Fibroblast of villous mesenchyme (primary cell): ENCODE results near the gene OPHN1. TPM values are rescaled to one million over a fixed set of nuclear protein-coding genes. Genes with fewer than 3 reads are reported as not detected.
"Not testable (repeated sequence)": the region's sequence is repeated elsewhere in the genome, so short reads cannot be mapped to it uniquely, and the experiment has no call there.

Source experiments
- DNase-seq: peaks from one replicate; pipeline ENCODE4 v3.0.0-alpha.2; 2010; ENCODE audit warnings: low read depth
- H3K4me3 ChIP-seq: 2 replicates; pipeline ENCODE4 v1.5.1; 2011; ENCODE audit warnings: low read depth, mild to moderate bottlenecking, low read length
- total RNA-seq: library from RNA; depleted of rRNA; stranded (reverse); fragments of >200 nt; gene quantifications from 2 replicates; pipeline ENCODE4 v1.2.3, GENCODE V29; 2012
- TF ChIP-seq, protein P1 (sequence below): IDR thresholded peaks from 2 replicates; pipeline ENCODE4 v1.5.1; 2012; ENCODE audit warnings: low read depth, mild to moderate bottlenecking, low read length; ENCODE audit not compliant: insufficient read depth

OPHN1 gene
- total RNA-seq, 1 donor = 13.0 TPM

DNA sequence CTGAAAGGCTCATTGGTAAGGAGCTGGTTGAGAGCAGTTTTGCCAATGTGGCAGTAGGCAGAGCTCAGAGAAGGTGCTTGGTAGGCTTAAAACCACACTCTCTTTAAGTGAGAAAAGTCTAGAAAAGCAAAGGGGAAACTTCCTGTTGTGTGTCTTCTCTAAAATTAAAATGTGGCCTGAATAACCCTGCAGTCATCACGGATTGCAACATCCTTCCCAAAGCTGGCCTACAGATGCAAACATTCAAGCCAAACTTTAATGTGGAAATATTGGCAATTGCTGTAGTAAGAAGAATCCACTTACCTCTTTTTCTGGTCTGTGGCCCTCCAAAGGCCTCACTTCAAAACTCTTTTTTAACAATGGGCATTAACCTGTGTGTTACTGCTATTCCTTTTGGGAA lies 348.5 kb downstream of the OPHN1 start:
- TF ChIP-seq, protein P1, sequence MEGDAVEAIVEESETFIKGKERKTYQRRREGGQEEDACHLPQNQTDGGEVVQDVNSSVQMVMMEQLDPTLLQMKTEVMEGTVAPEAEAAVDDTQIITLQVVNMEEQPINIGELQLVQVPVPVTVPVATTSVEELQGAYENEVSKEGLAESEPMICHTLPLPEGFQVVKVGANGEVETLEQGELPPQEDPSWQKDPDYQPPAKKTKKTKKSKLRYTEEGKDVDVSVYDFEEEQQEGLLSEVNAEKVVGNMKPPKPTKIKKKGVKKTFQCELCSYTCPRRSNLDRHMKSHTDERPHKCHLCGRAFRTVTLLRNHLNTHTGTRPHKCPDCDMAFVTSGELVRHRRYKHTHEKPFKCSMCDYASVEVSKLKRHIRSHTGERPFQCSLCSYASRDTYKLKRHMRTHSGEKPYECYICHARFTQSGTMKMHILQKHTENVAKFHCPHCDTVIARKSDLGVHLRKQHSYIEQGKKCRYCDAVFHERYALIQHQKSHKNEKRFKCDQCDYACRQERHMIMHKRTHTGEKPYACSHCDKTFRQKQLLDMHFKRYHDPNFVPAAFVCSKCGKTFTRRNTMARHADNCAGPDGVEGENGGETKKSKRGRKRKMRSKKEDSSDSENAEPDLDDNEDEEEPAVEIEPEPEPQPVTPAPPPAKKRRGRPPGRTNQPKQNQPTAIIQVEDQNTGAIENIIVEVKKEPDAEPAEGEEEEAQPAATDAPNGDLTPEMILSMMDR = no peak
- no peak overlapping the region for H3K4me3 ChIP-seq
- peak; percentile 56 for DNase-seq

DNA sequence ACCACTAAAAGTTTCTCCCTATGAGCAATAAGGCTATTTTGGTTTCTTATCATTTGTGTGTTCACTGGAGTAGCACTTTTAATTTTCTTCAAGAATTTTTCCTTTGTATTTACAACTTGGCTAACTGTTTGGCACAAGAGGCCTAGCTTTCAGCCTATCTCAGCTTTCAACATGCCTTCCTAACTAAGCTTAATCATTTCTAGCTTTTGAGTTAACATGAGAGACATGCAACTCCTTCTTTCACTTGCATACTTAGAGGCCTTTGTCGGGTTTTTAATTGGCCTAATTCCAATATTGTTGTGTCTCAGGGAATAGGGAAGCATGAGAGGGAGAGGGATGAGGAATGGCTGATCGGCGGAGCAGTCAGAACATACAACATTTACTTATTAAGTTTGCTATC lies 349.8 kb downstream of the OPHN1 start:
- no peak for DNase-seq
- TF ChIP-seq, protein P1 = no peak
- no peak overlapping the region for H3K4me3 ChIP-seq

GRCh38 chrX:68079961-68080360 lies 353.3 kb downstream of the OPHN1 start:
- DNase-seq = no peak
- no peak overlapping the region for H3K4me3 ChIP-seq
- TF ChIP-seq, protein P1 = no peak

- H3K4me3 ChIP-seq, DNase-seq: not testable (repeated sequence)
Measured at GRCh38 chrX:68078801-68079200, 354.5 kb downstream of the OPHN1 start.

DNA sequence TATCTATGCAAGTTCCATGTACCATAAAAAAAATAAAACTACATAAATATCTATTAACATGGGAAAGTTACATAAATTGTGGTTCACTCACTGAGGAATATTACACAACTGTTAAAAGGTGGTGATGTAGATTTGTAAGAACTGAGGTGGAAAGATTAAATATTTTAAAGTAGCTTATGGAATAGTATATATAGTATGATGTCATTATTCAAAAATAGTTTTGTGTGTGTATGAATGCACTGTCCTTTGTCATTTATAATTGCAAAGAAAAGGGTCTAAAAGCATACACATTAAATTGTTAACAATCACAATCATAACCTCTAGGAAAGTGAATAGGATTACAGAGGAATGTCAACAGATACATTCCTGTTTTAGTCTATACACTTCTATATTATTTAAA lies 355.9 kb downstream of the OPHN1 start:
- no peak for DNase-seq
- no peak overlapping the region for H3K4me3 ChIP-seq
- TF ChIP-seq, protein P1 = no peak

DNA sequence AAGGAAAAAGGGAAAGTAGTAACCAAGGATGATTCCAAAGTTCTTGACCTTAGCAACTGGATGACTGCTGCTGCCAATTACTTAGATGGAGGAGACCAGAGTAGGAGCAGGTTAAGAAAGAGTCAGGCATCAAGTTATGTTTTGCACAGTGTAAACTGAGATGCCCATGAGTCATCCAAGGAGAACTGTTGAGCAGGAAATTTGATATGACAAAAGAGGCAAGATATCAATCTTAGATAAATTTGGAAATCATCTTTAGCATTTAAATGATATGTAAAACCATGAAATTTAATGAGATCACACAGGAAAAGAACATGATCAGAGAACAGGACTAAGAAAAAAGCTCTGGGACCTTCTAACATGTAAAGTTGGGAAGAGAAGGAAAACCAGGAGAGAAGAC lies 361.3 kb downstream of the OPHN1 start:
- no peak for DNase-seq
- no peak overlapping the region for H3K4me3 ChIP-seq
- TF ChIP-seq, protein P1 = no peak

DNA sequence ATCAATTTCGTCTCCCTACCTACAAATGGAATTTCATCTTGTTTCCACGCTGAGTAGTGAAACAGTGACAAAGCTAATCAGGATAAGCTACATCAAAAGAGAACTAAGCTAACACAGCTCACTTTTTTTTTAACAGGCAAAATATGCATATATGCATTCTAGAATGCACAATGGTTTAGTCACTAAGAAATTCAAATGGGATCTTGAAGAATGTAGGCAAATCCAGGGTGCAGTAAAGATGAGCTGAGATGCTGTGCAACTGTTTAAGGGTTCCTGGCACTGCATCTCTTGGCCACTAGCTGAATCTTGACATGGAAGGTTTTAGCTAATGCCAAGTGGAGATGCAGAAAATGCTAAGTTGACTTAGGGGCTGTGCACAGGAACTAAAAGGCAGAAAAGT lies 363.2 kb downstream of the OPHN1 start:
- not testable (repeated sequence) for DNase-seq

GRCh38 chrX:68061206-68061535 lies 372.1 kb downstream of the OPHN1 start:
- no peak for DNase-seq
- TF ChIP-seq, protein P1 = no peak
- H3K4me3 ChIP-seq = no peak overlapping the region

More for the DNA sequence above, 363.2 kb downstream of the OPHN1 start:
- H3K4me3 ChIP-seq = not testable (repeated sequence)
